Stimulated activated CD4-positive, alpha-beta T cell treated with anti-CD3 and anti-CD28 coated beads, Interleukin-2, amount 100 ng/mL, for 24 hours (primary cell): Measurements from ENCODE around the gene CCDC82.

Source experiments
- DNase-seq, 2 donors: peaks; one replicate each; pipeline ENCODE4 v3.0.0-alpha.2; 2020

CCDC82 gene

DNA sequence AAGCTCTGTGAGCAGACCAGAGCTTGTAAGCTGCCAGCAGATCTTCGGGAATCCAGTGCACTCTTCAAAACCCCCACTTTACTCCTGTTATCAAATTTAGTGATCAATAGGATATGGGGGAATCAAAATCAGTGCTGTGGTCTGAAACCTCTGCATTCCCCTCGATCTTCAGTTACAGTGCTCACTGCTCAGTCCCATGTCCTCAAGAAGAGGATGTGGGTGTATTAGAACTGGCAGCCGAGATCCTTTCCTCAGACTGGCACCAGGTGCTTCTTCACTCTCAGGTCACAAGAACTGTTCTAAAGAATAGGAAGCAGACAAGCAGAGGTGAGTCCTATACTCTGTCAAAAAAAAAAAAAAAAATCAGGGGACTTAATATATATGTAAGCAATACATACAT, 31.4 kb downstream of the CCDC82 start:
- no peak for DNase-seq

GRCh38 chr11:96357794-96358193, 31.9 kb downstream of the CCDC82 start:
- DNase-seq = no peak

DNA sequence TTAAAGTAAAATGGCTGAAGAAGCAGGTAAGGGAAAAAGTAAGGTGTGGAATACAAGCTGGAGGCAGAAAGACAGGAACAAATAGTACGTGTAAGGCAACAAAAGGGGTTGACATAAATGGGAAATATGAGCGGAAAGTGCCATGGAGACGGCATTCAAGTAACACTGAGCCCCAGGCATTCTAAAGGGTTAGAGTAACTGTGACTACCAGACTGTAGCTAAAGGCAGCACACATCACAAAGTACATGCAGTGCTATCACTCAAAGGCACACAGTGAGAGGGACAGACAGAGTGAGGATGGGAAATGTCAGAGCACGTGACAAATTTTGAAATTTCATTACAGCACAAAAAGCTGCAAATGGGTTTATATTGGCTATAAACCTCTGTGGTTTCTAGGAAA, 32.9 kb downstream of the CCDC82 start:
- no peak for DNase-seq

DNA sequence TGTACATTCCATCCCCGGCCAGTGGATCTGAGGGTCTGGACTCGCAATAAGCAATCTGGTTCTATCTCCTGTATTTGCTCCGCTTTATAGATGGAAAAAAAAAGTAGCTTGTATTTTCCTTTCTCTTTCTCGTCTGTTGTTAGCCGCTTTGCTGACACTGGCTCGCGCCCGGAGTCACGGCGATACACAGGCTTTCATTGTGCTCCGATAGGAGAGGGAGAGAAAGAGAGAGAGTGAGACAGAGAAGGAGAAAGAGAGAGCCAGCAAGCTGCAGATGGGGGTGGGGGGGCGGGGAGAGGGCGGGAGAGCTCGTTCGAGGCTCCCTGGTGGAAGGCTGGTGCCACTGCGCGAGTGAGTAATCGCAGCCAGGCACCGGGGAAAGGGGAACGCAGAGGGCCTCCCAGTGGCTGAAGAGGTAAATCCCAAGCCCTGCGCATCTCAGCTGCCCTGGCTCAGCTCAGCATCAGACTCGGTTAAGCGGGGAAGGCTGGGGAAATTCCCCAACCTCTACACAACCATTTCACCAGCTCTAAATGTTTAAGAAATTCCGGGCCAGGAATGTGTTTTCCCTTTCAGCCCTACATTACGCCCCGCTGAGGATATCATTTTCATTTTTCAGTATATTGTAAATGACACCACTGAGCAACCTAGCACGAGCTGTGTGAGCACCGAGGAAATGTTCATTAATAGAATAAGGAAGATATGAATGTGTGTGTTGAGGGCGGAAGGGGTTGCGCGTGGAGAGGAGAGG, 46.6 kb downstream of the CCDC82 start, which contains the start of gene MAML2:
TSS of gene MAML2 (minus strand) at position 235 of the 751 bp plus-strand sequence. CDS start 1,300 bp downstream, outside the sequence.
- peak; percentile 89 for DNase-seq

DNA sequence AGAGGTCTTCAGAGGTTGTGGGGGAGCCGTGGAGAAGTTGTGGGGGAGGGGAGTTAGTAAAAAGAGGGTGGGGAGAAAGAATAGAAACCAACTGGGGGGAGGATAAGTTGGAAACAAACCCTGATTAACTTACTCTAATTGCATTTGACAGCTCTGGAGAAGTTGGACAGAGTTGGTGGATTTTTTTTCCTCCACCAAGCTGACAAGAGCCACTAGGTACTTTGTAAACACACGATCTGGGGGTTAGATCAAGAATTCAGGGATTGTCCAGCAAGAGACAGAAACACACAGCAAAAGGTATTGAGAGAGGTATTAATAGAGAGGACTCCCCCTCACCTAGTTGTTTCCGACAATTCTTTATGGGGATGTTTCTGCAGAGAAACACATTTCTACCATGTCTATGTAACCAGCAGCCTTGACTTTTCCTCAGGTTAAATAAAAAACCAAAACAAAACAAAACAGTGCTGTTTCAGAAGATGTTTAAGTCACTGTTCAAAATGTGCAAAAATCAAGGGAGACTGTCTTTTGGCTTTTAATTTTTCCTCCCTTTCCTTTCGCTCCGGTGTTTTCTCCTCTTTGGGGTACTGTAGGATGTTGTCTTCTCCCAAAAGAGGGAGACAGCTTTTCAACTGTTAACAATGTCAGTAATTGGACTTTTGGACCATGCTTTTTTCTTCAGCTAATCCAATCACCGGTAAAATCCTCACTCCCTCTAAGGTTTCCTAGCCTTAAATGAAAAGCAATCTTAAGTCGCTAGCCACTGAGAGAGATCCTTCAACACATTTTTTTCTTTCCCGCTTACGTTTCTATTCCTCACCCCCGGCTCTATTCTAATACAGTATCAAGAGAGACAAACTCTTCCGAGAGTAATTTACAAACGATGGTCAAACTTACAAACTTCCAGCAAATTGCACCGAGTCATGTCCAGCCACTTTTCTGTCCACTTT, 47.4 kb downstream of the CCDC82 start:
- no peak for DNase-seq

DNA sequence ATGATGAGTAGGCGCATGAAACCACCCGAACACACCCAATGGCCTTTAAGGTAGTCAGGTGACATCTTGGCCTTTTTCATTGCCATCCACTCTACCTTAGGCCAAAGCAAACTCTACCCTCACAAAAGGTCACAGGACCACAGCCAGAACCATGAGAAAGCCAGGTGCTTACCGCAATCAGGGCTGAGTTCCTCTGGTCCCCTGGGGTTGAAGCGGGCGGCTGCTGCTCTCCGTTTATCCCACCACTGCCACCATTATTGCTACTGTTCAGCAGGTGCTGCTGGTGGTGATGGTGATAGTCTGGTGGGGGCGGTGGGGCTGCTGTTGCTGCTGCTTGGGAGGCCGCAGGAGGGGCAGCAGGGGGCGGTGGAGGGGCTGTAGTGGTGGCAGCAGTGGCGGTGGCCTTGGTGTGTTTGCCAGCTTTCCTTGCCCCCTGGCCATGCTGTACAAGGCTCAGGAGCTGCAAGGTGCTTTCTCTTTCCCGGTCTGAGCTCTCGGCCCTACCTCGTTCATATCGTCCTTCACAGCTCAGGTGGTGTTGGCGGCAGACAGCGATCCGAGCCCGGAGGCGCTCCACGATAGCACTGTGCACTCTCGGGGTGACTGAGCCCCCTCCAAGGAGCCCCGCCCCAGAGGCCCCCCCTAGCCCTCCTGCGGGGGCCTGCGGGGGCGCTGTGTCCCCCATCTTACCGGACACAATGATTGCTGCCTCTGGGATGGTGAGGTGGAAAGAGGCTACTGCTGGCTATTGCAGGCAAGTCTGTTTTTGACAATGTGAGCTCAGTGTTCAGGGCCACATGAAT, 48.3 kb downstream of the CCDC82 start:
- peak; percentile 61 to 63 for DNase-seq

- DNase-seq = no peak
Measured at GRCh38 chr11:96340555-96340885, 49.2 kb downstream of the CCDC82 start.

- DNase-seq = no peak
Measured at GRCh38 chr11:96339706-96340554, 49.8 kb downstream of the CCDC82 start.

DNA sequence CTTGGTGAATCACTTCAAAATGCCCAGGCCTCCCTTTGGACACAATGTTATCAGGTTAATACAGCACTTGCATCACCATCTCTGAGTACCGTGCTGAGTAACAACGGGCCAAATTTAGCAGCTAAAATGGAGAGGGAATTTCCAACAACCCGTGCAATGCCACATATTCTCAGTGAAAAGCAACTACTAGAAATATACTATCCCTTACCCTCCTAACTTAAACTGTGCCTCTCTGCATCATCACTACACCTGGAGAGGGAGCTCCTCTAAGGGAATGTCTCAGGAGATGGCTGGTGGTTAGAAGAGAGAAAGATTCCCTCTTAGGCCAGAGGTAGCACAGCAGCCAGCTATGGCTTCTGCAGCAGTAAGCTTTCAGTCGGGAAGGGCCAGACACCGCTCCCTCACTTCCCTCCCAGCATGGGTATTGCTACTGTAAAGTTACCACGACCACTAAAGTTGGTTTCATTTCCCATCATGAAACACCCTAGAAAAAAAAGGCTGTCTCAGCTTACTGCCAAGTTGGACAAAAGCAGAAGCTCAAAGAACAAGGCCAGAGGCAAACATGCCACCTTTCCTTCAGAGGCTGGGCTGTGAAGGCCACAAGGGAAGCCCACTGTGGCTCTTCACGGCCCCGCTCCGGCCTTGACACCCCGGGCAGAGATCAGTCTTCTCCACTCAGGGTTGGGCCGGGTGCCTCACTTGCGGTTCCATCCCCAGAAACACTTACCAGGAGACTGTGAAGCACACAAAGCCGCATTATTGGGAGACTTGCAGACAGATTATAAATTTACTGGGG, 50.6 kb downstream of the CCDC82 start:
- DNase-seq = peak; percentile 42 to 50

DNA sequence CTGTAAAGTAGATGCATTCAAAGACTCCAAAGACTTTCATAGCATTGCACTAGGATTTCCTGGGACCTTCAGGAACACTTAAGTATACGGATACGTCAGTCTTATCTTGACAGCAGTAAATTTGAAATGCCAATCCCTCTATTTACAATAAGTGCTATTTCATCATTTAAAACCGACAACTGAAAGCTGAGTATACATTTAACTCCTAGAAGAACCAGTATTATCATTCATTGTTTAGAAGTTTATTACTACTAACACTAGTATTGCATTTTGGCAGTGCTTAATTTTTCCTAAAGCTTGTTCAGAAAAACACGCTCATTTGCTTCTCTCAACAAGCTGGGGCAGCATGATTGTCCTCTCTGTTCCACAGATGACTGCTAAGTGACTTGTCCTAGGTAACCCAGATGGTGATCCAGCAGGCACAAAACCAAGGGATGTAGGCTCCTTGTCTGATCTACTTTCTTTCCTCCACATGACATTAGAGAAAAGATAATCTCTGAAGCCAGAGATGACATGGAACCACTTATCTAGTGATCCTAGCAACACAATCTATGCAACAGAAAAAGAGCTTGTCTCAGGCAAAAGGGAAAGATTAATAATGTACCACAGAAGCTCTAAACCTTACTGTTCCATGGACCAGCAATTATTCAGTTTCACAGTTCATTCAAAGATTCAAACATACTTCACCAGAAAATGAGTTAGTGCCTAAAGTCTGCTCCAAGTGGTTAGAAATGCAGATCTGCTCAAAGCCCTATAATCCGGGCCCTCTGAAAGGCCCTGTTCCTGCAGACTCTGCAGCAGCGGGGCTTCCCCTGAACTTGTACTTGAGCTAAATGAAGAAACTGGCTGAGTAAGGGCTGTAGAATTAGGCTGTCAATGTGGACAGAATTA, 51.9 kb downstream of the CCDC82 start:
- DNase-seq = peak; percentile 61 to 65

DNA sequence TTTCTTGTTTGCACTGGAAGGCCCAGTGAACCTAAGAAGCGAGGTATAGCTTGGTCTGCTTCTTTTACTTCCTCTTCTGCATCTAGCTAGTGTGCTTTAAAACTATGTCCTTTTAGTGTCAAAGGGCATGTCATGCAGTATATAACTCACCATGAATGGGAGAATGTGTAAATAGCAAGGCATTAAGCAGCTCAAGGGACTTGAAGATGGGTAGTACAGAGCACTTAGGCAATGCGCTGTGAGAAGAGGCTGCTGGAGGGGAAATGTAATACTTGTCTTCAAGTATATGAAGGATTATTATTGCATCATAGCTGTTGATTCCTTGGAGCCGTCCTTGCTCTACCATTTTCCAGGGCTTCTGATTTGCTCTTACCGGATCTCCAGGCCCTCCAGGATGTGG, 54.3 kb downstream of the CCDC82 start:
- DNase-seq = no peak

DNA sequence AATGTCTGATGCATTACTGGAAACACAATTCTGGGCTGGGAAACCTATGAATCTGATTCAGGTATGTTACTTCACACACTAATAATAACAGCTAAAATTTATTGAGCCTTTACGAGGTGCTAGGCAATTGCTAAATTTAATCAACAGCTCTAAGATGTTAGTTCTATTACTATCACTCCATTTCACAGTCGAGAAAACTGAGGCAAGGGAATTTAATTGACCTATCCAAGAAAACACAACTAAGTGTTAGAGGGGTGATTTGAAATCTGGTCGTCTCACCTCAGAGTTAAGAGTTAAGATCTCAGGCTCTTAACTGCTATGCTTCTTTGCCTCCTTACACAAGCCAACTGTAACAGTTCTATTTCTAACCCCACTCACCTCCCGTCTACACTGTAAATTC, 55.5 kb downstream of the CCDC82 start:
- DNase-seq = no peak

DNA sequence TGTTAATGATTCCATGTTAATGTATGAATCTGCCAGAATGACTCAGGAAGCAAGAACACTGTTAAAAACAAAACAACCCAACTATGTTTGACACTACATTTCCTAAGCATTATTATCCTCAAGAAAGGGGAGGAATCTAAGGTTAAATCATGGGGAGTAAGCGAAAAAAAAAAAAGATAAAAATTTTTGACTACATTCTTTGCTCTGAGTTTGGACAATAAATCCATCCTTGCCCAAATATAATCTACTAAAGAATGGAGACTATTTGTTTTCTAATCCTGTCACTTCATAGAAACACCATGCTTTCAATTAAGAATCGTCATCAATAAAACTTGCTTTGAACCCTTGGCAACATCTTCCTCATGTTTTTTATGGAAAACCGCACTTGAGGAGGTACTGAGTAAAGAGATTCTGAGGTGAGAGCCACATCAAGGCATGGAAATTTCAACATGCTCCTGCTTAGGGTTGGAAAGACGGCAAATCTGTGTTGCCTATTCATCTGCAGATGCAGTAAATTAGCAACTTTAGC, 56.5 kb downstream of the CCDC82 start:
- no peak for DNase-seq

GRCh38 chr11:96332126-96332771, 57.5 kb downstream of the CCDC82 start:
- DNase-seq = no peak

DNA sequence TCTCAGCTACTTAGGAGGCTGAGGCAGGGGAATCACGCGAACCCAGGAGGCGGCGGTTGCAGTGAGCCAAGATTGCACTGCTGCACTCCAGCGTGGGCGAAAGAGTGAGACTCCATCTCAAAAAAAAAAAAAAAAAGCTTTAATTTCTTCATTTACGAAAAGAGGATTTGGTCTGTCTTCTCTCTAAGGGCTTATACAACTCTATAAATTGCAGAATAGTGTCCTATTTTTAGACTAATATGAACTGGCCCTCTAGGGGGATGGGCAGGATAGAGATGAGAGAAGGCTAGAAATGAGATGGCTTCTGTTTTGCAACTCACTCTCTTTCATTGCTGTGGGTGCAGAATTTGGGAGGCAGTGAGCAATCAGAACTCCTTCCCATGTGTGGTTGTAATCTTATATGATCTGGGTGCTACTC, 58.0 kb downstream of the CCDC82 start:
- DNase-seq = no peak

DNA sequence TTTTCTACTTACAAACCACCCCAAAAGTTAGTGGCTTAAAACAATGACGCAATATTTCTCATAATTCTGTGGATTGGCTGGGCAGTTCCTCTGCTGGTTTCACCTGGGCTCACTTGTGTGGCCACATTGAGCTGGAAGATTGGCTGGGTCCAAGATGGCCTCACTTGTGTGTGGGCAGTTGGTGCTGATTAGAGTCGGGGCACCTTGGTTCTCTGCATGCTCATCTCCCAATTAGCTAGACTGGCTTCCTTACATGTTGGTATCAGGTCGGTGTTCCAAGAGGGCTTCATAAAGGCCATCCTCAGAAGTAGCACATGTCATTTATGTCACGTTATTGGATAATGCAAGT, 59.2 kb downstream of the CCDC82 start:
- DNase-seq = no peak

DNA sequence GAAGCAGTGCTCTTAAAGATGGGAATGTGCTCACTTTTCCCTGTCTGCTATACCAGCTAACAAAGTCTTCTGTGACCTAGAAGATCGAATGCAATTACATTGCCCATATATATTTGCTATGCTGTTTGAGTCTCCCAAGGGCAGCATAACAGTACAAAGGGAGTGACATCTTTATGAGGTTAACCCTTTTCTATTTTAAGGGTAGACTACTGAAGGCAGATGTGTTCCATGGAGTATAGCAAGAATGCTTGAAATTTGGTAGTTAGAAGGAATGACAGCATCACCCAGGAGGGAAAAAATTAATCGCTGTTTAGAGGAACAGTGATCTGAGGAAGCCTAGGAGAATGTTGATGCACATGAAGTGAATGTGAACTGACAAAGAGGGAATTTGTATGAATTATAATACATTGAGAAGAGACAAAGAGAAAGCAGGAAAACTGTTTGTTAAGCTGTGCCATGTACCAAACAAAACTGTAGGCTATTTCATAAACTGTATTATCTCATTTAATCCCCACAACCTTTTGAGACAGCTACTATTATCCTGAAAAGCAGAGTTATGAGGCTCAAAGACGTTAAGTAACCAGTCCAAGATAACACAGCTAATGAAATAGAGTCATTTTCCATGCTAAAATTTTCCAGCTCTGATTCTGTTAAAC, 59.7 kb downstream of the CCDC82 start:
- DNase-seq = no peak

- DNase-seq = no peak
Measured at GRCh38 chr11:96329419-96329818, 60.3 kb downstream of the CCDC82 start.
